ENCODE data around the gene VPS41.
A peak's percentile ranks its signal among the peaks of the same experiment; 100 is the strongest.

VPS41 gene

GRCh38 chr7:38905056-38905759 lies 3.8 kb downstream of the VPS41 start:
- no peak for DNase-seq

- no peak for DNase-seq
These were observed 5.9 kb downstream of the VPS41 start for GRCh38 chr7:38903057-38903456.

- no peak for DNase-seq
These were observed 6.5 kb downstream of the VPS41 start for GRCh38 chr7:38902449-38902848.

- no peak for DNase-seq
These were observed 15.9 kb downstream of the VPS41 start for GRCh38 chr7:38893061-38893460.

- no peak for DNase-seq
These were observed 18.4 kb downstream of the VPS41 start for GRCh38 chr7:38890597-38890996.

- no peak for DNase-seq
These were observed 19.0 kb downstream of the VPS41 start for GRCh38 chr7:38889872-38890432.

GRCh38 chr7:38889079-38889478 lies 19.9 kb downstream of the VPS41 start:
- no peak for DNase-seq

GRCh38 chr7:38886265-38886664 lies 22.7 kb downstream of the VPS41 start:
- no peak for DNase-seq

GRCh38 chr7:38883706-38884105 lies 25.3 kb downstream of the VPS41 start:
- no peak for DNase-seq

- no peak for DNase-seq
These were observed 26.9 kb downstream of the VPS41 start for GRCh38 chr7:38881947-38882684.

GRCh38 chr7:38881015-38881414 lies 28.0 kb downstream of the VPS41 start:
- no peak for DNase-seq

GRCh38 chr7:38880454-38880853 lies 28.5 kb downstream of the VPS41 start:
- no peak for DNase-seq

- DNase-seq: no peak
These were observed 29.0 kb downstream of the VPS41 start for GRCh38 chr7:38880035-38880434.

GRCh38 chr7:38878694-38879457 lies 30.1 kb downstream of the VPS41 start:
- DNase-seq: no peak

- peak in 1 of 3 experiments; percentile 40 for DNase-seq
These were observed 35.6 kb downstream of the VPS41 start for GRCh38 chr7:38873433-38873832.

GRCh38 chr7:38872202-38872601 lies 36.8 kb downstream of the VPS41 start:
- no peak for DNase-seq

- no peak for DNase-seq
These were observed 38.8 kb downstream of the VPS41 start for GRCh38 chr7:38870147-38870546.

- peak; percentile 70 to 91 (median 76) for DNase-seq
These were observed 45.2 kb downstream of the VPS41 start for GRCh38 chr7:38863601-38864291.

- peak in 2 of 3 experiments; percentile 12 to 62 for DNase-seq
These were observed 46.3 kb downstream of the VPS41 start for GRCh38 chr7:38862666-38863065.

- peak in 2 of 3 experiments; percentile 67 to 92 for DNase-seq
These were observed 50.6 kb downstream of the VPS41 start for GRCh38 chr7:38858259-38858884.

- no peak for DNase-seq
These were observed 53.1 kb downstream of the VPS41 start for GRCh38 chr7:38855867-38856266.

GRCh38 chr7:38855386-38855785 lies 53.6 kb downstream of the VPS41 start:
- no peak for DNase-seq
